ENCODE data around the gene ADAP2.

ADAP2 gene

GRCh38 chr17:31008374-31009041 lies 86.8 kb downstream of the ADAP2 start:
- H3K9me3 Mint-ChIP-seq: no peaks in the 10 kb centered on the region
- peak overlapping the region; percentile 83 for H3K4me3 Mint-ChIP-seq
- H3K4me1 Mint-ChIP-seq (ENCODE audit: low read depth): peaks cover 15% of the 10 kb centered on the region
- H3K27ac Mint-ChIP-seq: peak overlapping the region; percentile 71
- H3K36me3 Mint-ChIP-seq (ENCODE audit: low read depth): no peaks in the 10 kb centered on the region
- H3K27me3 Mint-ChIP-seq: peaks cover 12% of the 10 kb centered on the region
